Gastrocnemius medialis (tissue), 4 donors: ENCODE results near the gene FHOD3. TPM values are rescaled to one million over a fixed set of nuclear protein-coding genes. Genes with fewer than 3 reads are reported as not detected.
A peak's percentile ranks its signal among the peaks of the same experiment; 100 is the strongest.

ENCODE experiments used
- ATAC-seq, 2 donors: fragments of 150-250 bp; one replicate each; pipeline ENCODE4 v1.9.1; 2016
- DNase-seq, 2 donors: peaks; one replicate each; pipeline ENCODE4 v3.0.0-alpha.2; 2019
- H3K27ac ChIP-seq, 4 donors: fragments of 200-600 bp; sonication (generic); 1 replicate in 1 of 4; 2 replicates in 3 of 4; pipeline ENCODE4 v1.5.1; 2016 to 2018; ENCODE audit warnings: mild to moderate bottlenecking in 2 of 4, moderate library complexity in 1 of 4
- H3K27me3 ChIP-seq, 3 donors: fragments of 200-600 bp; sonication (generic) in 2 of 3; 1 replicate in 1 of 3; 2 replicates in 2 of 3; pipeline versions ENCODE4 v1.5.1 to v1.6.0; 2016 to 2019; ENCODE audit warnings: mild to moderate bottlenecking in 1 of 3, moderate library complexity in 1 of 3
- H3K36me3 ChIP-seq, 2 donors: fragments of 200-600 bp; sonication (generic) in 1 of 2; one replicate each; pipeline ENCODE4 v1.5.1; 2017 to 2018
- H3K4me1 ChIP-seq, 2 donors: fragments of 200-600 bp; sonication (generic) in 1 of 2; one replicate each; pipeline ENCODE4 v1.5.1; 2016 to 2017; ENCODE audit warnings: mild to moderate bottlenecking in 2 of 2
- H3K4me3 ChIP-seq, 4 donors: fragments of 200-600 bp; sonication (generic) in 3 of 4; 1 replicate in 1 of 4; 2 replicates in 3 of 4; pipeline ENCODE4 v1.5.1; 2016 to 2019; ENCODE audit warnings: mild to moderate bottlenecking in 2 of 4
- H3K9me3 ChIP-seq, 3 donors: fragments of 200-600 bp; sonication (generic) in 2 of 3; 1 replicate in 1 of 3; 2 replicates in 2 of 3; pipeline ENCODE4 v1.5.1; 2016 to 2019
- CTCF ChIP-seq, 5 experiments: fragments of 450-650 bp in 3 of 5; fragments of 200-600 bp in 2 of 5; sonication (generic) in 2 of 5; IDR thresholded peaks in 4 of 5; conservative IDR thresholded peaks in 1 of 5; 1 replicate in 4 of 5; 2 replicates in 1 of 5; pipeline ENCODE4 v1.5.1; 2016 to 2019; ENCODE audit warnings: antibody characterized with exemption in 5 of 5, mild to moderate bottlenecking in 3 of 5, moderate library complexity in 3 of 5
- POLR2A ChIP-seq, 2 donors: fragments of 450-650 bp; IDR thresholded peaks; one replicate each; pipeline ENCODE4 v1.6.1; 2017; ENCODE audit warnings: antibody characterized with exemption in 2 of 2, mild to moderate bottlenecking in 2 of 2, moderate library complexity in 2 of 2
- in situ Hi-C, 4 donors: fragments of 200-750 bp; cut with MboI; loops; one replicate each; pipeline versions ENCODE4 v1.15.0 to v1.8.0; 2017; ENCODE audit warnings: low sequenced_read_pairs in 4 of 4
- intact Hi-C: fragments of 100-400 bp; cut with DNase I; formaldehyde crosslinking; loops from one replicate; pipeline ENCODE4 v1.15.1; 2023; ENCODE audit warnings: low total_unique reads
- total RNA-seq, 4 donors: library from RNA; depleted of rRNA; stranded (reverse); fragments of >200 nt; gene quantifications; one replicate each; pipeline versions ENCODE4 v1.1.0 to v1.2.3, GENCODE V29; 2016

Gene FHOD3
- total RNA-seq, 4 donors from 2014 or later: 10.0 to 32.5 (median 17.0) TPM

- H3K9me3 ChIP-seq: no peaks in the 10 kb centered on the region
- in situ Hi-C loops: no loop called here
- H3K27me3 ChIP-seq: no peaks in the 10 kb centered on the region
- intact Hi-C loops: no loop called here
- no peaks in the 10 kb centered on the region for H3K36me3 ChIP-seq
- no peak for TF ChIP-seq CTCF (IDR thresholded peaks at IDR 0.05 in 4 of 5, conservative IDR thresholded peaks at IDR 0.05 in 1 of 5)
- TF ChIP-seq POLR2A (IDR thresholded peaks at IDR 0.05): no peak
- H3K4me3 ChIP-seq: no peak overlapping the region
- peaks cover 21 to 24% of the 10 kb centered on the region in 2 donors for H3K4me1 ChIP-seq
- no peak for ATAC-seq
- DNase-seq: no peak
- peak overlapping the region in 3 of 4 donors; percentile 43 to 57 (median 56) for H3K27ac ChIP-seq
Observed at GRCh38 chr18:36403896-36404820, 106.6 kb downstream of the FHOD3 start.

GRCh38 chr18:36405611-36406010 is 108.1 kb downstream of the FHOD3 start:
- H3K27ac ChIP-seq: no peak overlapping the region
- intact Hi-C loops (no loop called here), in situ Hi-C loops (no loop called here)
- H3K36me3 ChIP-seq: no peaks in the 10 kb centered on the region
- no peak for DNase-seq
- no peak for ATAC-seq
- H3K4me1 ChIP-seq: peaks cover 21 to 24% of the 10 kb centered on the region in 2 donors
- no peak overlapping the region for H3K4me3 ChIP-seq
- no peaks in the 10 kb centered on the region for H3K27me3 ChIP-seq
- no peaks in the 10 kb centered on the region for H3K9me3 ChIP-seq
- TF ChIP-seq POLR2A (IDR thresholded peaks at IDR 0.05) (no peak), CTCF (IDR thresholded peaks at IDR 0.05 in 4 of 5, conservative IDR thresholded peaks at IDR 0.05 in 1 of 5) (no peak)

DNA sequence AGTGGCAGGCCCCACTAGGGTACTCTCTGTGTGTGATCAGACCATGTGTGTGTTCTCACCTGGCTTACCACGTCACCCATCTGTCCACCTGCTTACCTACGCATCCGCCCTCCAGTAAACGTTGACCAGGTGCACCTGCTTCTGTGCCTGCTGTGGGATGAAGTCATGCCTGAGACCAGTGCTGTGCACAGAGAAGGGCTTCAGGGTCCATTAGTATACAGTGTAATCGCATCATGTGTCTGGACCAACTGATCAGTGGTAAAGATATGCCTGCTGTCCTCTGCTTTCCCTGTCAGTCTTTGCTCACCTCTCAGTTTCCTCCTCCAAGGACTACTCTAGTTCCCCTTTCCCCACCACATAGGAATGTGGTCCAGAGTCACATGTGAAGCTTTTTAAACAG is 109.3 kb downstream of the FHOD3 start:
- intact Hi-C loops (no loop called here), in situ Hi-C loops (no loop called here)
- TF ChIP-seq POLR2A (IDR thresholded peaks at IDR 0.05) (no peak), CTCF (IDR thresholded peaks at IDR 0.05 in 4 of 5, conservative IDR thresholded peaks at IDR 0.05 in 1 of 5) (no peak)
- no peak for ATAC-seq
- no peak overlapping the region for H3K27ac ChIP-seq
- H3K9me3 ChIP-seq: no peaks in the 10 kb centered on the region
- H3K4me3 ChIP-seq: no peak overlapping the region
- no peak for DNase-seq
- peaks cover 18 to 24% of the 10 kb centered on the region in 2 donors for H3K4me1 ChIP-seq
- H3K27me3 ChIP-seq: no peaks in the 10 kb centered on the region
- no peaks in the 10 kb centered on the region for H3K36me3 ChIP-seq

GRCh38 chr18:36408606-36409005 is 111.1 kb downstream of the FHOD3 start:
- no peaks in the 10 kb centered on the region for H3K36me3 ChIP-seq
- TF ChIP-seq CTCF (IDR thresholded peaks at IDR 0.05 in 4 of 5, conservative IDR thresholded peaks at IDR 0.05 in 1 of 5): no peak
- TF ChIP-seq POLR2A (IDR thresholded peaks at IDR 0.05): no peak
- no peak for DNase-seq
- intact Hi-C loops: no loop called here
- no peaks in the 10 kb centered on the region for H3K9me3 ChIP-seq
- H3K4me3 ChIP-seq: no peak overlapping the region
- no peaks in the 10 kb centered on the region for H3K27me3 ChIP-seq
- in situ Hi-C loops: no loop called here
- peaks cover 6 to 9% of the 10 kb centered on the region in 2 donors for H3K4me1 ChIP-seq
- no peak for ATAC-seq
- H3K27ac ChIP-seq: no peak overlapping the region
